NB4 (cell line): Measurements from ENCODE around the gene XCR1.

ENCODE experiments used
- DNase-seq: peaks from one replicate; pipeline ENCODE4 v3.0.0; 2010; ENCODE audit warnings: low read depth
- H3K4me3 ChIP-seq: one replicate; pipeline ENCODE4 v1.5.1; 2011; ENCODE audit warnings: mild to moderate bottlenecking, low read depth, low read length, moderate library complexity
- CTCF ChIP-seq: IDR thresholded peaks from one replicate; pipeline ENCODE4 v1.5.1; 2012; ENCODE audit warnings: low read depth, low read length
- MAX ChIP-seq: IDR thresholded peaks from 2 replicates; pipeline ENCODE4 v1.6.1; 2011; ENCODE audit warnings: low read depth, low read length
- MYC ChIP-seq: IDR thresholded peaks from 2 replicates; pipeline ENCODE4 v1.6.1; 2011; ENCODE audit warnings: low read depth, low read length
- POLR2A ChIP-seq: IDR thresholded peaks from 2 replicates; pipeline ENCODE4 v1.6.1; 2011; ENCODE audit warnings: mild to moderate bottlenecking; ENCODE audit not compliant: insufficient read length; ENCODE audit errors: extremely low read depth

The XCR1 gene

DNA sequence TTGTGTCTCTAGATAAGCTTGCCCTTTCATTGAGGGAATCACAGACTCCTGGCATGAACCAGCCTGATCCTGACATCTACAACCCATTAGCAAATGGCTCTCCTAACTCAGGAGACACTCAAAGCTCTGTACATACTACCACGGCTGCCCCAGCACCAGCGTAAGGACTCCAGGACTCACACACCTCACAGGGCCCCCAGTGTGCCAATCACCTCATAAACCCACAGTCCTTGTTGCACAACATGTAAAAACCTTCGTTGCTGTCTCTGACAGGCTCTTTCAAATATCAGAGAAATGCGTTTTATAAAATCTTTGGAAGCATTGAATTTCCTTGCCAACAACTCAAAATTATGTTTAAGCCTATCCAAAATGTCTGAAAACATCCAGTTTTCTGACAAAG lies 38.9 kb downstream of the XCR1 start:
- no peak overlapping the region for H3K4me3 ChIP-seq
- DNase-seq = peak; percentile 75
- TF ChIP-seq POLR2A (no peak), MAX (no peak), MYC (no peak), CTCF (no peak)

DNA sequence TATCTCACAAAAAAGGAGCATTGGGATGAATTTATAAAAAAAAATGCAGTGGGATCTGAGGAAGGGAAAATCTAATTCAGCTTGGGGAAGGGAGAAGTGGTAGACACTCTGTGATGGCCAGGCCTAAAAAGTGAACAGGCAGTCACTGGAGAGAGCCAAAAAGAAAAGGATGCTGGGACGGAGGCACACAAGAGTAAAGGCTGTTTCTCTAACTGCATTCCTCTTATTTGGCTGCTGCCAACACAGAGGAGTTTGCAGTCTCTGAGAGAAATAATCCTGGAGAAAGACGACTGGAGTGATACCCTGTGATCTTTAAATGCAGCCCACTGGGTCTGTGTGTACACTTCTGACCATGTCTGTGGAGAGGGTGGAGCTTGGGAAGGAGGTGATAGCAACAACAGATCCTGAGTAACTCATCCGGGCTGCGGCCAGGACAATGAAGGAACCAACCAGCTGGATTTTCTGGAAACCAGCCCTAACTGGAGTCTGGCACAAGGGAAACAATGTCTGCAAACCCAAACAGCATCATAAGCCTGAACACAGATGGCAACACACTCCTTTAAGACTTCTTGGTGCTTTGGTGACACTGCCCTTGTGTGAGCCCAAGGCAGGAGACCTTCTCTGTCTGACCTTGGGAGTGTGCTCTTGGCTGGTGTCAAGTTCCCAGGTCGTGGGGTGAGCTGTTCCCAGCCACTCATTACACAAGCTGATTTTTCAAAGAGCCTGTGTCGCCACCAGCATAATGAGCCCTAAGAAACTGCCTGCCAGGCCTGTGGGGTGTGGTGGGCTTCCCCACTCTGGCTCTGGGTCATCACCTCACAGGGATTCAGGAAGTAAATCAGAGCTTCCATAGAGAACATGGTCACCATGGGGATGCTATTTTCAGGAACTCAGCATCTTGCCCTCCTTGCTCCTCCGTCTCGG lies 39.7 kb downstream of the XCR1 start:
- H3K4me3 ChIP-seq = no peak overlapping the region
- no peak for TF ChIP-seq MAX
- DNase-seq = peak; percentile 20

DNA sequence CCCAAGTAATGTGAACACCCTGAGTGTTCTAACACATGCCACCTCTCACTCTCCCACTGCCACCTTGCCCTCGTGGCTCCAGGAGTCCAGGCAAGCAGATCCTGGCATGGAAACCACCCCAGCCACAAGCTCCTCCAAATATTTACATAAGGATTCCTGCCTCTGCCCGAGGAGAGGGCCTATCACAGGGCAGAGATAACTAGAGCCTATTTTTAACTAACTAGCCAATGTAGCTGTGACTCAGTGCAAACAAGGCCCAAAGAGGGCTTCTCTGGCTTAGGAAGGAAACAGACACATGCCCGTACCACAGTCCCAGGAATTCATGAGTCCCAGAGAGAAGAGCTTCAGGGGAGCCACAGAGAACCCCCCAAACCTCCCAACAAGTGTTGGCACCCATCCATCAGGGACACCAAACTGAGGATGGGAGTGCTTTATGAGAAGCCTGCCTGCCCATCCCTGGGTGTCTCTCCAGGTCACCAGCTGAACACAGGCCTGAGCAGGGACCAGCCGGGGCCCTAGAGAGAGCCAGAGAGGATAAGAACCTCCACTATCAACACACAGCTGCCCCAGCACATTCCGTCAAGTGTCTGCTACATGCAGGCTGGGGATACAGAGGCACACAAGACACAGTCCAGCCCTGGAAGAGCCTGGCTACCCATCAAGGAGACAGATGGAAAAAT lies 40.8 kb downstream of the XCR1 start:
- DNase-seq = no peak
- TF ChIP-seq MYC = no peak
- no peak for TF ChIP-seq POLR2A
- TF ChIP-seq CTCF = no peak
- TF ChIP-seq MAX = no peak
- H3K4me3 ChIP-seq = no peak overlapping the region

DNA sequence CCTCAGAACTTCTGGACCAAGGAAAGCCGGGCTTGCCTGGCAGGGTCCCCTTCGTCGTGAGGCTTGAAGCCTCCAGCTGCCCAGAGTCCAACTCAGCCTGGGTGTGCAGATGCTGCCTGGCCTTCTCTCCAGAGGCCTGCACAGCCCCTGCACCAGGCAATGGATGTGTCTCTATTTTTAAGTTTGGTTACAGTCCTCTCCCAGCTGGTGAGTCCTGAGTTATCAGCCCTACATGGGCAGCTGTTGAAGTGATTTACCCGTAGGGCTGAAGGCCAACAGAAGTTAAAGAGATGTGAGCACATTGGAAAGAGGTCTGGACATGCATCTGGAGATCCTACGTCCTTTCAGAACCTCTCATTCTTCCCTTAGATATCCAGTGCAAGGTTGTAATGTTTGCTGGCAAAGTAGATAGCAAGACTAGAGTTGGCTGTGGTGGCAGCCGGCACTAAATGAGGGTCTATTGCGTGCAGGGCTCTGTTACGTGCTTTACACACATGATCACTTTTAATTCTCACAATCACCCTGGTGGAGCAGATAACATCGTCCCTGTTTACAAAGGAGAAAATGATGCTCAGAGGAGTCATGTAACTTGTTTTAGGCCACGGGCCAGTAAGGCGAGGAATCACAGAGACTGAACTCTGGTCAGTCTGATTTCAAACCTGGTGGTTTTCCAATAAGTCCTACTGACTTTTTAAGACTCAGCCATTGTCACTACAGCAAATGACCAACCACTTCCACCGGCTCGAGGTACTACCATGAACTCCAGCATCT lies 41.6 kb downstream of the XCR1 start:
- TF ChIP-seq MAX (no peak), MYC (no peak)
- no peak overlapping the region for H3K4me3 ChIP-seq
- no peak for DNase-seq

DNA sequence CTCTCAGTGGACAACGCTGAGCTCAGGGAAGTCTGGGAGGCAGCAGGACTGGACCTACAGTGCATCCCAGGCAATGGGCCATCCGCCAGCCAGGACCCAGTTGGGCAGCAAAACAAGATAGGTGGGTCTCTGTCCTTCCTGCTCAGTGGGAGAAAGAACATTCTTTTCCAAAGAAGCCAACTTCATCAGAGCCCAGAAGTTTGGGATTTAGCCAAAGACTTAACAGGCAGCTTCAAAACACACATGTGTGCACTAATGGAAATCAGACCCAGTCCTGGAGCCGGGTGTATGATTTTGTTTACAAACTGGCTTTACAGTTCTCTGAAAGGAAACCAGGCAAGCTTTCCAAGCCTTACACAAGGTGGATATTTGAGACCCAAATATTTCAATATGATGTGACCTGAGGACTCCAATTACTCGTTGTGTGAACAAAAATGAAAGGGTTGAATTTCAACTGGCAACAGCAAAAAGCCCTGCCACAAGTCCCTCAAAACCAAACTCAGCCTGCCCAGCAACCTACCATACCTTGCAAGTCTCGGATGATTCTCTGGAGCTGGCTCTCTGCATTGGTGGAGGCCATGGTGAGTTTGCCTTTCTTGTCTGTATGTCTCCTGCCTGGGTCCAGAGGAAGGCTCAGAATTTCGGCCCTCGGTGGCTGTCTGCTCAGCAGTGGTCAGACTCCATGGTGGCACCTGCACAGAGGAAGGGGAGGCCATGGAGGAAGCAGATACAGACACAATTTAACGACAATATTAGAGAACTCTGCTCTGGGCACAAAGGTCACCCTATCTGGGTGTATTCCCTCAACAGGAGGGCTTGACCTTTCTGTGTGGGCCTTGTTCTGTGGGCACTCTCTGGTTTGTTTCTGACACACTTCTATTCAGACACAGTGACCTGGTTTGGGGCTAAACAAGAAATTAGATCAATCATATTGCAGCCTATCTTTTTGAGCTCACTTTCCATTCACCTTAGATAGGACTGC lies 42.7 kb downstream of the XCR1 start:
- TF ChIP-seq MAX = no peak
- TF ChIP-seq CTCF = no peak
- TF ChIP-seq MYC = no peak
- no peak for TF ChIP-seq POLR2A
- no peak for DNase-seq
- no peak overlapping the region for H3K4me3 ChIP-seq

DNA sequence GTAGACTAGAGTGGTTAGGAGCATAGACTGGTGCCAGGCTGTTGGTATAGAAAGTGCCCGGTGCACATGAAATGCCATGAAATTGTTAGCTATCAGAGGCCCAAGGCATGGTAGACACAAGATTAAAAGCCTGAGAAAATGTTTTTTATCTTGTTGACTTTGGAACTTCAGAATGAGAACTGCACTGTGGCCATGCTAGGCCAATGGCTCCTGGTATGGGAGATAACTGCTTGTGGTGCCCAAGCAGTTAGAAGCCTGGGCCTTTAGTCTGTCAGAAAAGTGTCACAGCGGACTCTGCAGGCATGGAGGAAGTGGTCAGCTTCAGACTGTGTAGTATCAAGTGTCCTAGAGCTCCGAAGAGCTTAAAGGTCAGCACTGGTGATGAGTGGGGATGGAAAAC lies 43.5 kb downstream of the XCR1 start:
- TF ChIP-seq MYC = no peak
- TF ChIP-seq CTCF = no peak
- TF ChIP-seq POLR2A = no peak
- TF ChIP-seq MAX = no peak
- H3K4me3 ChIP-seq = no peak overlapping the region
- no peak for DNase-seq
